ENCODE results near the gene NCKAP5L.

DNA sequence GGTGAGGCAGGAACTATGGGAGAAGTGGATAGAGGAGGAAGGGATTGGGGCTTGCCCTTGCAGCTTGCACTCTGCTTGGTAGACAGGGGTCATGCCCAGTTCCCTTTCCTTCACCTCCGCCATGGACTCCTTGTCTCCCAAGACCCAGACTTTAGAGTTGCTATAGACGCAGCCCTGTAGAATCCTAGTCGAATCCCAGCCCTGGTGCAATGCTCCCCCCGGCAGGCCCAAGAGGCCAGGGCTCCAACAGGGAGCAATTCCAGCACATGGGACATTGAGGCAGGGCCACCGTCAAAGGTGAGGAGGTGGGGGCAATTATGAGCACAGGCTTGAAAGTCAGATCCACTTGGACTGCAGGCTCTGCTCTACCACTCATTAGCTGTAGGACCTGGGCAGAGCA is 44.2 kb upstream of the NCKAP5L start:
- TF ChIP-seq, protein P1, sequence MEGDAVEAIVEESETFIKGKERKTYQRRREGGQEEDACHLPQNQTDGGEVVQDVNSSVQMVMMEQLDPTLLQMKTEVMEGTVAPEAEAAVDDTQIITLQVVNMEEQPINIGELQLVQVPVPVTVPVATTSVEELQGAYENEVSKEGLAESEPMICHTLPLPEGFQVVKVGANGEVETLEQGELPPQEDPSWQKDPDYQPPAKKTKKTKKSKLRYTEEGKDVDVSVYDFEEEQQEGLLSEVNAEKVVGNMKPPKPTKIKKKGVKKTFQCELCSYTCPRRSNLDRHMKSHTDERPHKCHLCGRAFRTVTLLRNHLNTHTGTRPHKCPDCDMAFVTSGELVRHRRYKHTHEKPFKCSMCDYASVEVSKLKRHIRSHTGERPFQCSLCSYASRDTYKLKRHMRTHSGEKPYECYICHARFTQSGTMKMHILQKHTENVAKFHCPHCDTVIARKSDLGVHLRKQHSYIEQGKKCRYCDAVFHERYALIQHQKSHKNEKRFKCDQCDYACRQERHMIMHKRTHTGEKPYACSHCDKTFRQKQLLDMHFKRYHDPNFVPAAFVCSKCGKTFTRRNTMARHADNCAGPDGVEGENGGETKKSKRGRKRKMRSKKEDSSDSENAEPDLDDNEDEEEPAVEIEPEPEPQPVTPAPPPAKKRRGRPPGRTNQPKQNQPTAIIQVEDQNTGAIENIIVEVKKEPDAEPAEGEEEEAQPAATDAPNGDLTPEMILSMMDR (conservative IDR thresholded peaks at IDR 0.05; ENCODE audit: low read length) = no peak
- TF ChIP-seq EZH2phosphoT487 (IDR thresholded peaks at IDR 0.05; ENCODE audit: borderline replicate concordance) = no peak
